KMS-11 (cell line): ENCODE measurements around the gene TNFRSF6B.

Source experiments
- H2AFZ ChIP-seq: fragments of 200-600 bp; sonication (generic); 2 replicates; pipeline ENCODE4 v1.6.1; 2016; ENCODE audit warnings: antibody characterized with exemption, mixed run types, low read depth
- H3K27ac ChIP-seq: fragments of 200-600 bp; sonication (generic); 2 replicates; pipeline ENCODE4 v1.6.1; 2016; ENCODE audit warnings: mild to moderate bottlenecking, mixed run types
- H3K27me3 ChIP-seq: fragments of 200-600 bp; sonication (generic); 2 replicates; pipeline ENCODE4 v1.6.1; 2017; ENCODE audit warnings: mild to moderate bottlenecking, low read depth, mixed run types, moderate library complexity; ENCODE audit not compliant: insufficient read depth
- H3K36me3 ChIP-seq: fragments of 200-600 bp; sonication (generic); 2 replicates; pipeline ENCODE4 v1.6.1; 2017; ENCODE audit warnings: mild to moderate bottlenecking, mixed run types; ENCODE audit not compliant: insufficient read depth
- H3K4me1 ChIP-seq: fragments of 200-600 bp; sonication (generic); 2 replicates; pipeline ENCODE4 v1.6.1; 2016; ENCODE audit warnings: mild to moderate bottlenecking, low read depth, mixed run types; ENCODE audit not compliant: poor library complexity, severe bottlenecking
- H3K4me2 ChIP-seq: fragments of 200-600 bp; sonication (generic); 2 replicates; pipeline ENCODE4 v1.7.0; 2016; ENCODE audit warnings: mild to moderate bottlenecking, mixed run types
- H3K4me3 ChIP-seq: fragments of 200-600 bp; sonication (generic); IDR thresholded peaks from 2 replicates; pipeline ENCODE4 v1.6.1; 2017; ENCODE audit warnings: low read depth, low read length, mixed read lengths; ENCODE audit not compliant: insufficient read depth
- H3K79me2 ChIP-seq: fragments of 200-600 bp; sonication (generic); 2 replicates; pipeline ENCODE4 v1.6.1; 2016; ENCODE audit warnings: low read depth, mixed run types; ENCODE audit not compliant: insufficient read depth
- H3K9ac ChIP-seq: fragments of 200-600 bp; sonication (generic); 2 replicates; pipeline ENCODE4 v1.6.1; 2016; ENCODE audit warnings: mild to moderate bottlenecking, mixed run types
- H4K20me1 ChIP-seq: fragments of 200-600 bp; sonication (generic); 2 replicates; pipeline ENCODE4 v1.6.1; 2016; ENCODE audit warnings: mild to moderate bottlenecking, mixed run types; ENCODE audit not compliant: insufficient read depth
- TF ChIP-seq, protein P1 (sequence below): fragments of 200-600 bp; sonication (generic); conservative IDR thresholded peaks from 2 replicates; pipeline ENCODE4 v1.6.1; 2017; ENCODE audit warnings: low read depth, mild to moderate bottlenecking, antibody characterized with exemption, low read length, moderate library complexity, mixed read lengths

TNFRSF6B gene

GRCh38 chr20:63696306-63696627 lies 185 bp upstream of the TNFRSF6B start:
- Histone ChIP-seq H3K4me3 (no peak overlapping the region), H3K36me3 (no peaks in the 10 kb centered on the region), H3K9ac (no peak overlapping the region), H2AFZ (no peak overlapping the region), H3K27me3 (no peaks in the 10 kb centered on the region; the same call in 1 of the 2 replicates), H4K20me1 (no peaks in the 10 kb centered on the region), H3K4me1 (no peaks in the 10 kb centered on the region), H3K79me2 (no peaks in the 10 kb centered on the region), H3K27ac (no peak overlapping the region), H3K4me2 (no peak overlapping the region)
- TF ChIP-seq, protein P1, sequence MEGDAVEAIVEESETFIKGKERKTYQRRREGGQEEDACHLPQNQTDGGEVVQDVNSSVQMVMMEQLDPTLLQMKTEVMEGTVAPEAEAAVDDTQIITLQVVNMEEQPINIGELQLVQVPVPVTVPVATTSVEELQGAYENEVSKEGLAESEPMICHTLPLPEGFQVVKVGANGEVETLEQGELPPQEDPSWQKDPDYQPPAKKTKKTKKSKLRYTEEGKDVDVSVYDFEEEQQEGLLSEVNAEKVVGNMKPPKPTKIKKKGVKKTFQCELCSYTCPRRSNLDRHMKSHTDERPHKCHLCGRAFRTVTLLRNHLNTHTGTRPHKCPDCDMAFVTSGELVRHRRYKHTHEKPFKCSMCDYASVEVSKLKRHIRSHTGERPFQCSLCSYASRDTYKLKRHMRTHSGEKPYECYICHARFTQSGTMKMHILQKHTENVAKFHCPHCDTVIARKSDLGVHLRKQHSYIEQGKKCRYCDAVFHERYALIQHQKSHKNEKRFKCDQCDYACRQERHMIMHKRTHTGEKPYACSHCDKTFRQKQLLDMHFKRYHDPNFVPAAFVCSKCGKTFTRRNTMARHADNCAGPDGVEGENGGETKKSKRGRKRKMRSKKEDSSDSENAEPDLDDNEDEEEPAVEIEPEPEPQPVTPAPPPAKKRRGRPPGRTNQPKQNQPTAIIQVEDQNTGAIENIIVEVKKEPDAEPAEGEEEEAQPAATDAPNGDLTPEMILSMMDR, result no peak

DNA sequence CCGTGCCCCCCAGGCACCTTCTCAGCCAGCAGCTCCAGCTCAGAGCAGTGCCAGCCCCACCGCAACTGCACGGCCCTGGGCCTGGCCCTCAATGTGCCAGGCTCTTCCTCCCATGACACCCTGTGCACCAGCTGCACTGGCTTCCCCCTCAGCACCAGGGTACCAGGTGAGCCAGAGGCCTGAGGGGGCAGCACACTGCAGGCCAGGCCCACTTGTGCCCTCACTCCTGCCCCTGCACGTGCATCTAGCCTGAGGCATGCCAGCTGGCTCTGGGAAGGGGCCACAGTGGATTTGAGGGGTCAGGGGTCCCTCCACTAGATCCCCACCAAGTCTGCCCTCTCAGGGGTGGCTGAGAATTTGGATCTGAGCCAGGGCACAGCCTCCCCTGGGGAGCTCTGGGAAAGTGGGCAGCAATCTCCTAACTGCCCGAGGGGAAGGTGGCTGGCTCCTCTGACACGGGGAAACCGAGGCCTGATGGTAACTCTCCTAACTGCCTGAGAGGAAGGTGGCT lies 960 bp downstream of the TNFRSF6B start:
- Histone ChIP-seq H3K4me1 (no peaks in the 10 kb centered on the region), H4K20me1 (no peaks in the 10 kb centered on the region), H3K4me3 (no peak overlapping the region), H3K9ac (no peak overlapping the region), H3K27ac (no peak overlapping the region), H3K79me2 (no peaks in the 10 kb centered on the region), H3K4me2 (no peak overlapping the region), H3K27me3 (no peaks in the 10 kb centered on the region; the same call in 1 of the 2 replicates), H2AFZ (no peak overlapping the region), H3K36me3 (no peaks in the 10 kb centered on the region)
- TF ChIP-seq, protein P1, result no peak

DNA sequence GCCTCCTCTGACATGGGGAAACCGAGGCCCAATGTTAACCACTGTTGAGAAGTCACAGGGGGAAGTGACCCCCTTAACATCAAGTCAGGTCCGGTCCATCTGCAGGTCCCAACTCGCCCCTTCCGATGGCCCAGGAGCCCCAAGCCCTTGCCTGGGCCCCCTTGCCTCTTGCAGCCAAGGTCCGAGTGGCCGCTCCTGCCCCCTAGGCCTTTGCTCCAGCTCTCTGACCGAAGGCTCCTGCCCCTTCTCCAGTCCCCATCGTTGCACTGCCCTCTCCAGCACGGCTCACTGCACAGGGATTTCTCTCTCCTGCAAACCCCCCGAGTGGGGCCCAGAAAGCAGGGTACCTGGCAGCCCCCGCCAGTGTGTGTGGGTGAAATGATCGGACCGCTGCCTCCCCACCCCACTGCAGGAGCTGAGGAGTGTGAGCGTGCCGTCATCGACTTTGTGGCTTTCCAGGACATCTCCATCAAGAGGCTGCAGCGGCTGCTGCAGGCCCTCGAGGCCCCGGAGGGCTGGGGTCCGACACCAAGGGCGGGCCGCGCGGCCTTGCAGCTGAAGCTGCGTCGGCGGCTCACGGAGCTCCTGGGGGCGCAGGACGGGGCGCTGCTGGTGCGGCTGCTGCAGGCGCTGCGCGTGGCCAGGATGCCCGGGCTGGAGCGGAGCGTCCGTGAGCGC lies 1.6 kb downstream of the TNFRSF6B start:
- Histone ChIP-seq H3K36me3 (no peaks in the 10 kb centered on the region), H3K4me2 (no peak overlapping the region), H3K9ac (no peak overlapping the region), H2AFZ (no peak overlapping the region), H3K27ac (no peak overlapping the region), H3K4me1 (no peaks in the 10 kb centered on the region), H3K4me3 (no peak overlapping the region), H4K20me1 (no peaks in the 10 kb centered on the region), H3K79me2 (no peaks in the 10 kb centered on the region), H3K27me3 (no peaks in the 10 kb centered on the region; the same call in 1 of the 2 replicates)
- TF ChIP-seq, protein P1, result no peak

DNA sequence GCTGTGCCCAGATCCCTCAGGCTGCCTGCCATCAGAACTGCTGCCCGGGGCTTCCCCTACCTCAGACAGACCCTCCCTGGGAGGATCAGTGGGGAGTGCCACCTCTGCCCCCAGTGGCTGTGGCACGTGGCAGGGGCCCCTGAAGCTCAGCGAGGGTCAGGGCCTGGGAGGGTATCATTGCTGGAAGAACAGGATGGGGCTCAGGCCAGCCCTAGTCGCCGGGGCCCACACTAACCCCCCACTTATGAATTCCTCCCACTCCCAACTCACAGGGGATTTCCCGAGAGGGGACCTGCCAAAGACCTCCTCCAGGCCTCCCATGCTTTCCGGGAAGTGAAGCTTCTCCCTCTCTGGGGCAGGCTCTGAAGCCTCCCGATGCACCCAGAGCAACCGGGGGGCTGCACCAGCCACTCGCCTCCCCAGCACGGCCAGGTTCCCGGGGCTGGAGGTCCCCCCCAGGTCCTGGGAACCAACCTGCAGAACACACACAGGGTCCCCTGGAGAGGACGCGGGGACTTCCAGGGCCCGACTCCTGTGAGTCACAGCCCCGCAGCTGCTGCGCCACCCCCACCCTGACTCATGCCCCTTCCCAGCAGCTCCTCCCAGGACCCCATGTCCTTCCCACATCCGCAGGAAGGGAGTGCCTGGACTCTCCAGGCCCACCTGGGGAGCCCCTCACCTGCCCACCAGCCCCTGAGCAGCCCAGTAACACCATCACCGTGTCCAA lies 2.5 kb downstream of the TNFRSF6B start:
- H3K4me1 ChIP-seq, result no peaks in the 10 kb centered on the region
- H3K27me3 ChIP-seq, result no peaks in the 10 kb centered on the region
- H2AFZ ChIP-seq, result no peak overlapping the region
- H3K4me3 ChIP-seq, result no peak overlapping the region
- H3K79me2 ChIP-seq, result no peaks in the 10 kb centered on the region
- no peak overlapping the region for H3K27ac ChIP-seq
- H4K20me1 ChIP-seq, result no peaks in the 10 kb centered on the region
- no peaks in the 10 kb centered on the region for H3K36me3 ChIP-seq
- H3K4me2 ChIP-seq, result no peak overlapping the region
- H3K9ac ChIP-seq, result no peak overlapping the region
- TF ChIP-seq, protein P1, result no peak
